Astrocyte (in vitro differentiated cells and primary cell): ENCODE measurements around the gene MARK4.

Experiments used
- EZH2 ChIP-seq: IDR thresholded peaks from 2 replicates; pipeline ENCODE4 v1.6.1; 2012; ENCODE audit warnings: mild to moderate bottlenecking, low read length, inconsistent platforms; ENCODE audit not compliant: insufficient read depth
- TF ChIP-seq, protein P1 (sequence below): IDR thresholded peaks from 2 replicates; pipeline ENCODE4 v1.5.1; 2011; ENCODE audit warnings: low read depth, mild to moderate bottlenecking, inconsistent platforms, low read length, moderate library complexity; ENCODE audit not compliant: insufficient read depth

GRCh38 chr19:45234089-45234869, 16.8 kb upstream of the MARK4 start:
- no peak for TF ChIP-seq EZH2
- TF ChIP-seq, protein P1, sequence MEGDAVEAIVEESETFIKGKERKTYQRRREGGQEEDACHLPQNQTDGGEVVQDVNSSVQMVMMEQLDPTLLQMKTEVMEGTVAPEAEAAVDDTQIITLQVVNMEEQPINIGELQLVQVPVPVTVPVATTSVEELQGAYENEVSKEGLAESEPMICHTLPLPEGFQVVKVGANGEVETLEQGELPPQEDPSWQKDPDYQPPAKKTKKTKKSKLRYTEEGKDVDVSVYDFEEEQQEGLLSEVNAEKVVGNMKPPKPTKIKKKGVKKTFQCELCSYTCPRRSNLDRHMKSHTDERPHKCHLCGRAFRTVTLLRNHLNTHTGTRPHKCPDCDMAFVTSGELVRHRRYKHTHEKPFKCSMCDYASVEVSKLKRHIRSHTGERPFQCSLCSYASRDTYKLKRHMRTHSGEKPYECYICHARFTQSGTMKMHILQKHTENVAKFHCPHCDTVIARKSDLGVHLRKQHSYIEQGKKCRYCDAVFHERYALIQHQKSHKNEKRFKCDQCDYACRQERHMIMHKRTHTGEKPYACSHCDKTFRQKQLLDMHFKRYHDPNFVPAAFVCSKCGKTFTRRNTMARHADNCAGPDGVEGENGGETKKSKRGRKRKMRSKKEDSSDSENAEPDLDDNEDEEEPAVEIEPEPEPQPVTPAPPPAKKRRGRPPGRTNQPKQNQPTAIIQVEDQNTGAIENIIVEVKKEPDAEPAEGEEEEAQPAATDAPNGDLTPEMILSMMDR, result no peak
